ENCODE results near the gene CSDE1.
"Not testable (repeated sequence)": the region's sequence is repeated elsewhere in the genome, so short reads cannot be mapped to it uniquely, and the experiment has no call there.

Gene CSDE1

GRCh38 chr1:114756949-114757454, 782 bp downstream of the CSDE1 start:
- H3K9me3 ChIP-seq (ENCODE audit: insufficient read depth, low read length, severe bottlenecking): no peaks in the 10 kb centered on the region
- DNase-seq: no peak
- peak overlapping the region; percentile 23; the same call in 1 of the 2 replicates for H2AFZ ChIP-seq (ENCODE audit: low read depth, low read length)
- H3K4me2 ChIP-seq (ENCODE audit: insufficient read depth, low read length): peak overlapping the region; percentile 86
- H3K79me2 ChIP-seq (ENCODE audit: insufficient read depth, low read length): peaks cover 59% of the 10 kb centered on the region
- TF ChIP-seq EZH2 (IDR thresholded peaks at IDR 0.05; ENCODE audit: borderline replicate concordance, low read depth, low read length, severe bottlenecking) (no peak), CTCF (IDR thresholded peaks at IDR 0.05; ENCODE audit: borderline replicate concordance, extremely low read depth, low read length, poor library complexity, severe bottlenecking) (no peak)
- H3K36me3 ChIP-seq (ENCODE audit: insufficient read depth, low read length): peaks cover 22% of the 10 kb centered on the region
- peak overlapping the region; percentile 99 for H3K9ac ChIP-seq (ENCODE audit: low read depth, low read length)
- ATAC-seq (ENCODE audit: insufficient read depth, low read depth): 0 out of 3 replicates have a peak, but pooled peaks have one; percentile 2
- H4K20me1 ChIP-seq (ENCODE audit: insufficient read depth, low read length): peaks cover 53% of the 10 kb centered on the region
- H3K27ac ChIP-seq (ENCODE audit: low read length): peak overlapping the region; percentile 100
- H3K4me1 ChIP-seq (ENCODE audit: insufficient read depth, low read length): peaks cover 46% of the 10 kb centered on the region
- H3K4me3 ChIP-seq (ENCODE audit: low read depth in 1 of 2, low read length in 2 of 2): peak overlapping the region; percentile 94
- no peaks in the 10 kb centered on the region for H3K27me3 ChIP-seq (ENCODE audit: insufficient read depth, low read length, poor library complexity)

GRCh38 chr1:114756009-114756892, 1.5 kb downstream of the CSDE1 start:
- DNase-seq: no peak
- Histone ChIP-seq H3K9me3 (ENCODE audit: insufficient read depth, low read length, severe bottlenecking) (no peaks in the 10 kb centered on the region), H3K27me3 (ENCODE audit: insufficient read depth, low read length, poor library complexity) (no peaks in the 10 kb centered on the region), H4K20me1 (ENCODE audit: insufficient read depth, low read length) (peaks cover 60% of the 10 kb centered on the region), H3K27ac (ENCODE audit: low read length) (peak overlapping the region; percentile 100), H3K4me1 (ENCODE audit: insufficient read depth, low read length) (peaks cover 52% of the 10 kb centered on the region), H3K36me3 (ENCODE audit: insufficient read depth, low read length) (peaks cover 25% of the 10 kb centered on the region), H3K4me3 (ENCODE audit: low read depth in 1 of 2, low read length in 2 of 2) (peak overlapping the region; percentile 94), H3K79me2 (ENCODE audit: insufficient read depth, low read length) (peaks cover 66% of the 10 kb centered on the region), H2AFZ (ENCODE audit: low read depth, low read length) (no peak overlapping the region), H3K9ac (ENCODE audit: low read depth, low read length) (peak overlapping the region; percentile 99), H3K4me2 (ENCODE audit: insufficient read depth, low read length) (peak overlapping the region; percentile 86)
- ATAC-seq (ENCODE audit: insufficient read depth, low read depth): no peak
- no peak for TF ChIP-seq CTCF (IDR thresholded peaks at IDR 0.05; ENCODE audit: borderline replicate concordance, extremely low read depth, low read length, poor library complexity, severe bottlenecking)
- TF ChIP-seq EZH2 (IDR thresholded peaks at IDR 0.05; ENCODE audit: borderline replicate concordance, low read depth, low read length, severe bottlenecking): no peak

GRCh38 chr1:114755006-114755931, 2.5 kb downstream of the CSDE1 start:
- peak overlapping the region; percentile 86 for H3K4me2 ChIP-seq (ENCODE audit: insufficient read depth, low read length)
- peaks cover 70% of the 10 kb centered on the region for H4K20me1 ChIP-seq (ENCODE audit: insufficient read depth, low read length)
- ATAC-seq (ENCODE audit: insufficient read depth, low read depth) (no peak), DNase-seq (no peak)
- H3K4me1 ChIP-seq (ENCODE audit: insufficient read depth, low read length): peaks cover 53% of the 10 kb centered on the region
- H3K27ac ChIP-seq (ENCODE audit: low read length): no peak overlapping the region
- no peak overlapping the region for H2AFZ ChIP-seq (ENCODE audit: low read depth, low read length)
- peak overlapping the region in 1 of 2 experiments; percentile 94; a peak in 2 of 4 replicates for H3K4me3 ChIP-seq (ENCODE audit: low read depth in 1 of 2, low read length in 2 of 2)
- H3K9me3 ChIP-seq (ENCODE audit: insufficient read depth, low read length, severe bottlenecking): no peaks in the 10 kb centered on the region
- H3K27me3 ChIP-seq (ENCODE audit: insufficient read depth, low read length, poor library complexity): no peaks in the 10 kb centered on the region
- H3K9ac ChIP-seq (ENCODE audit: low read depth, low read length): peak overlapping the region; percentile 99; the same call in 1 of the 2 replicates
- H3K79me2 ChIP-seq (ENCODE audit: insufficient read depth, low read length): peaks cover 76% of the 10 kb centered on the region
- peaks cover 33% of the 10 kb centered on the region for H3K36me3 ChIP-seq (ENCODE audit: insufficient read depth, low read length)
- TF ChIP-seq CTCF (IDR thresholded peaks at IDR 0.05; ENCODE audit: borderline replicate concordance, extremely low read depth, low read length, poor library complexity, severe bottlenecking) (no peak), EZH2 (IDR thresholded peaks at IDR 0.05; ENCODE audit: borderline replicate concordance, low read depth, low read length, severe bottlenecking) (no peak)

GRCh38 chr1:114753702-114754101, 4.1 kb downstream of the CSDE1 start:
- H3K4me3 ChIP-seq (ENCODE audit: low read depth in 1 of 2, low read length in 2 of 2); H3K27ac ChIP-seq (ENCODE audit: low read length): not testable (repeated sequence)
- H3K4me1 ChIP-seq (ENCODE audit: insufficient read depth, low read length): peaks cover 55% of the 10 kb centered on the region

More at GRCh38 chr1:114753702-114754101, 4.1 kb downstream of the CSDE1 start:
- peaks cover 86% of the 10 kb centered on the region for H4K20me1 ChIP-seq (ENCODE audit: insufficient read depth, low read length)
- peak overlapping the region; percentile 86 for H3K4me2 ChIP-seq (ENCODE audit: insufficient read depth, low read length)
- H3K9me3 ChIP-seq (ENCODE audit: insufficient read depth, low read length, severe bottlenecking); H3K9ac ChIP-seq (ENCODE audit: low read depth, low read length); H2AFZ ChIP-seq (ENCODE audit: low read depth, low read length); ATAC-seq (ENCODE audit: insufficient read depth, low read depth); H3K27me3 ChIP-seq (ENCODE audit: insufficient read depth, low read length, poor library complexity); DNase-seq: not testable (repeated sequence)
- H3K79me2 ChIP-seq (ENCODE audit: insufficient read depth, low read length): peaks cover 92% of the 10 kb centered on the region
- H3K36me3 ChIP-seq (ENCODE audit: insufficient read depth, low read length): peaks cover 48% of the 10 kb centered on the region

Measured in DND-41 (cell line).